Caco-2 (cell line): Measurements from ENCODE around the gene KLRG1. TPM values are rescaled to one million over a fixed set of nuclear protein-coding genes. Genes with fewer than 3 reads are reported as not detected.

Source experiments
- BruUV-seq: library from RNA; stranded (reverse); fragments of 400-500 nt; replicated peaks from 2 replicates; lab custom pipeline; 2021; lab: Mats Ljungman, UMichigan
- CTCF ChIA-PET: fragments of 300-600 bp; sonication (Branson Sonifier 250); formaldehyde crosslinking; loops from one replicate; lab custom pipeline; 2022; ENCODE audit warnings: antibody characterized with exemption; lab: Charles Lee
- POLR2A ChIA-PET: fragments of 300-600 bp; sonication (Branson Sonifier 250); formaldehyde crosslinking; loops from one replicate; lab custom pipeline; 2022; ENCODE audit warnings: antibody characterized with exemption; lab: Charles Lee
- DNase-seq, 2 experiments: peaks; one replicate each; pipeline versions ENCODE4 v3.0.0 to v3.0.0-alpha.2; 2020 to 2022
- H3K27me3 ChIP-seq: replicated peaks from 2 replicates; pipeline ENCODE4 v1.6.0; 2011; ENCODE audit warnings: low read length; ENCODE audit not compliant: control insufficient read depth, insufficient read depth
- H3K36me3 ChIP-seq: 2 replicates; pipeline ENCODE4 v1.5.1; 2011; ENCODE audit warnings: low read length; ENCODE audit not compliant: control insufficient read depth, insufficient read depth
- H3K4me1 ChIP-seq: fragments of 250-450 bp; sonication (Bioruptor Pico); 2 replicates; pipeline ENCODE4 v1.5.1; 2020; ENCODE audit warnings: mild to moderate bottlenecking
- H3K4me3 ChIP-seq: 2 replicates; pipeline ENCODE4 v1.5.1; 2011; ENCODE audit warnings: low read depth, mild to moderate bottlenecking, control low read depth, low read length
- H3K9me3 ChIP-seq: fragments of 250-450 bp; sonication (Bioruptor Pico); 2 replicates; pipeline ENCODE4 v1.5.1; 2020; ENCODE audit warnings: mild to moderate bottlenecking, moderate library complexity
- H3K27ac Mint-ChIP-seq: one replicate; pipeline ENCODE4 v1.8.0; 2022; ENCODE audit warnings: mixed read lengths; ENCODE audit not compliant: unreplicated experiment
- H3K27me3 Mint-ChIP-seq: one replicate; pipeline ENCODE4 v1.8.0; 2022; ENCODE audit warnings: mixed read lengths; ENCODE audit not compliant: insufficient read depth, unreplicated experiment
- H3K36me3 Mint-ChIP-seq: one replicate; pipeline ENCODE4 v1.8.0; 2022; ENCODE audit warnings: mild to moderate bottlenecking, mixed read lengths; ENCODE audit not compliant: insufficient read depth, unreplicated experiment
- H3K4me1 Mint-ChIP-seq: one replicate; pipeline ENCODE4 v1.8.0; 2022; ENCODE audit warnings: low read depth, mixed read lengths; ENCODE audit not compliant: unreplicated experiment
- H3K4me3 Mint-ChIP-seq: one replicate; pipeline ENCODE4 v1.8.0; 2022; ENCODE audit warnings: mild to moderate bottlenecking, moderate library complexity, mixed read lengths; ENCODE audit not compliant: unreplicated experiment
- H3K9me3 Mint-ChIP-seq: one replicate; pipeline ENCODE4 v1.8.0; 2022; ENCODE audit warnings: mixed read lengths; ENCODE audit not compliant: unreplicated experiment
- CTCF ChIP-seq, 2 experiments: fragments of 200-600 bp in 1 of 2; IDR thresholded peaks; 1 replicate in 1 of 2; 2 replicates in 1 of 2; pipeline versions ENCODE4 v1.5.1 to v1.8.0; 2011 to 2022; ENCODE audit warnings: antibody characterized with exemption in 1 of 2, control low read depth in 1 of 2, inconsistent platforms in 1 of 2, low read depth in 1 of 2, low read length in 1 of 2, mild to moderate bottlenecking in 1 of 2, moderate library complexity in 1 of 2; ENCODE audit not compliant: insufficient read depth in 1 of 2, severe bottlenecking in 1 of 2, unreplicated experiment in 1 of 2
- intact Hi-C: fragments of 100-400 bp; cut with micrococcal nuclease; formaldehyde crosslinking; loops from one replicate; pipeline ENCODE4 v1.10.0; 2022; ENCODE audit not compliant: unreplicated experiment
- total RNA-seq: library from RNA; stranded (reverse); gene quantifications from 2 replicates; pipeline ENCODE4 v1.2.3, GENCODE V29; 2022

The KLRG1 gene
- total RNA-seq, 1 experiment from 2014 or later: 1.2 TPM

GRCh38 chr12:8956073-8956472 lies 33.3 kb upstream of the KLRG1 start:
- BruUV-seq: no TSS peak
- ChIA-PET CTCF (no interaction called here), POLR2A (no interaction called here)
- no peak for DNase-seq
- no peaks in the 10 kb centered on the region for H3K27me3 ChIP-seq
- no peaks in the 10 kb centered on the region for H3K36me3 ChIP-seq
- no peak for TF ChIP-seq CTCF (IDR thresholded peaks at IDR 0.05; ENCODE audit: insufficient read depth in 1 of 2, low read depth in 1 of 2, low read length in 1 of 2, severe bottlenecking in 1 of 2, unreplicated experiment in 1 of 2)
- intact Hi-C loops: no loop called here
- Mint-ChIP-seq H3K4me3 (no peak overlapping the region), H3K4me1 (no peaks in the 10 kb centered on the region), H3K9me3 (peaks cover 22% of the 10 kb centered on the region), H3K27ac (no peak overlapping the region), H3K36me3 (peaks cover 5% of the 10 kb centered on the region), H3K27me3 (no peaks in the 10 kb centered on the region)
- no peaks in the 10 kb centered on the region for H3K4me1 ChIP-seq
- no peak overlapping the region for H3K4me3 ChIP-seq
- H3K9me3 ChIP-seq: peaks cover 4% of the 10 kb centered on the region; the same call in 1 of the 2 replicates

- Mint-ChIP-seq H3K27ac (no peak overlapping the region), H3K36me3 (peaks cover 5% of the 10 kb centered on the region), H3K9me3 (peaks cover 24% of the 10 kb centered on the region), H3K4me1 (no peaks in the 10 kb centered on the region), H3K4me3 (no peak overlapping the region), H3K27me3 (no peaks in the 10 kb centered on the region)
- Histone ChIP-seq H3K9me3 (peaks cover 4% of the 10 kb centered on the region; the same call in 1 of the 2 replicates), H3K36me3 (no peaks in the 10 kb centered on the region), H3K4me3 (no peak overlapping the region), H3K27me3 (no peaks in the 10 kb centered on the region), H3K4me1 (no peaks in the 10 kb centered on the region)
- CTCF ChIA-PET: no interaction called here
- POLR2A ChIA-PET: no interaction called here
- no peak for TF ChIP-seq CTCF (IDR thresholded peaks at IDR 0.05; ENCODE audit: insufficient read depth in 1 of 2, low read depth in 1 of 2, low read length in 1 of 2, severe bottlenecking in 1 of 2, unreplicated experiment in 1 of 2)
- DNase-seq: no peak
- intact Hi-C loops: no loop called here
- no TSS peak for BruUV-seq
These were observed 32.6 kb upstream of the KLRG1 start for GRCh38 chr12:8956772-8957171.

GRCh38 chr12:8957561-8957960 lies 31.8 kb upstream of the KLRG1 start:
- Histone ChIP-seq H3K4me3 (no peak overlapping the region), H3K36me3 (no peaks in the 10 kb centered on the region), H3K4me1 (no peaks in the 10 kb centered on the region), H3K9me3 (peaks cover 4% of the 10 kb centered on the region; the same call in 1 of the 2 replicates), H3K27me3 (no peaks in the 10 kb centered on the region)
- no peaks in the 10 kb centered on the region for H3K4me1 Mint-ChIP-seq
- no TSS peak for BruUV-seq
- ChIA-PET CTCF (no interaction called here), POLR2A (no interaction called here)
- H3K36me3 Mint-ChIP-seq: peaks cover 5% of the 10 kb centered on the region
- intact Hi-C loops: no loop called here
- H3K27ac Mint-ChIP-seq: no peak overlapping the region
- H3K27me3 Mint-ChIP-seq: no peaks in the 10 kb centered on the region
- no peak for TF ChIP-seq CTCF (IDR thresholded peaks at IDR 0.05; ENCODE audit: insufficient read depth in 1 of 2, low read depth in 1 of 2, low read length in 1 of 2, severe bottlenecking in 1 of 2, unreplicated experiment in 1 of 2)
- H3K4me3 Mint-ChIP-seq: no peak overlapping the region
- H3K9me3 Mint-ChIP-seq: peaks cover 28% of the 10 kb centered on the region
- DNase-seq: no peak
